ENCODE data around the gene ZBTB20. TPM values are rescaled to one million over a fixed set of nuclear protein-coding genes. Genes with fewer than 3 reads are reported as not detected.

ZBTB20 gene
- polyA plus RNA-seq, 1 donor from 2014 or later = 4.8 TPM

GRCh38 chr3:114379266-114379665 is 767.8 kb downstream of the ZBTB20 start:
- TF ChIP-seq EP300 (conservative IDR thresholded peaks at IDR 0.05; ENCODE audit: poor library complexity, severe bottlenecking) (no peak), CTCF (IDR thresholded peaks at IDR 0.05; ENCODE audit: poor library complexity, severe bottlenecking) (no peak), POLR2AphosphoS5 (IDR thresholded peaks at IDR 0.05) (no peak), REST (IDR thresholded peaks at IDR 0.05; ENCODE audit: borderline replicate concordance) (no peak), RAD21 (conservative IDR thresholded peaks at IDR 0.05) (no peak), SMC3 (conservative IDR thresholded peaks at IDR 0.05; ENCODE audit: poor library complexity) (no peak), TAF1 (IDR thresholded peaks at IDR 0.05; ENCODE audit: low read depth) (no peak), EZH2 (IDR thresholded peaks at IDR 0.05; ENCODE audit: borderline replicate concordance, insufficient read depth, low read length, poor library complexity, severe bottlenecking) (no peak), MXI1 (conservative IDR thresholded peaks at IDR 0.05; ENCODE audit: poor library complexity, severe bottlenecking) (no peak)
- H3K9ac ChIP-seq (ENCODE audit: low read length) = no peak overlapping the region
- no peaks in the 10 kb centered on the region for H3K79me2 ChIP-seq (replicated peaks; ENCODE audit: insufficient read depth, low read length)
- H3K36me3 ChIP-seq (ENCODE audit: insufficient read depth, low read length) = peaks cover 22% of the 10 kb centered on the region
- H3F3A ChIP-seq (ENCODE audit: insufficient read depth, low read length, poor library complexity, severe bottlenecking) = no peaks in the 10 kb centered on the region
- no peaks in the 10 kb centered on the region for H3K9me2 ChIP-seq (ENCODE audit: insufficient read depth, low read length)
- no peaks in the 10 kb centered on the region for H3K9me3 ChIP-seq (ENCODE audit: low read length)
- H3K27me3 ChIP-seq (ENCODE audit: insufficient read depth, low read depth, low read length) = no peaks in the 10 kb centered on the region
- no peak overlapping the region for H3K4me2 ChIP-seq (ENCODE audit: low read length)
- H4K20me1 ChIP-seq (ENCODE audit: insufficient read depth) = no peaks in the 10 kb centered on the region
- no peak overlapping the region for H2AFZ ChIP-seq (ENCODE audit: low read depth, low read length)
- no peak overlapping the region for H3K4me3 ChIP-seq (ENCODE audit: low read length)
- no peak overlapping the region for H3K27ac ChIP-seq (ENCODE audit: low read length)

GRCh38 chr3:114378760-114379159 is 768.3 kb downstream of the ZBTB20 start:
- H3K36me3 ChIP-seq (ENCODE audit: insufficient read depth, low read length) = peaks cover 22% of the 10 kb centered on the region
- H3K27ac ChIP-seq (ENCODE audit: low read length) = no peak overlapping the region
- no peaks in the 10 kb centered on the region for H4K20me1 ChIP-seq (ENCODE audit: insufficient read depth)
- no peaks in the 10 kb centered on the region for H3K9me3 ChIP-seq (ENCODE audit: low read length)
- no peak for TF ChIP-seq RAD21 (conservative IDR thresholded peaks at IDR 0.05)
- no peak for TF ChIP-seq CTCF (IDR thresholded peaks at IDR 0.05; ENCODE audit: poor library complexity, severe bottlenecking)
- no peak for TF ChIP-seq EZH2 (IDR thresholded peaks at IDR 0.05; ENCODE audit: borderline replicate concordance, insufficient read depth, low read length, poor library complexity, severe bottlenecking)
- no peak for TF ChIP-seq POLR2AphosphoS5 (IDR thresholded peaks at IDR 0.05)
- no peak for TF ChIP-seq EP300 (conservative IDR thresholded peaks at IDR 0.05; ENCODE audit: poor library complexity, severe bottlenecking)
- TF ChIP-seq REST (IDR thresholded peaks at IDR 0.05; ENCODE audit: borderline replicate concordance) = no peak
- no peak for TF ChIP-seq TAF1 (IDR thresholded peaks at IDR 0.05; ENCODE audit: low read depth)
- no peak for TF ChIP-seq SMC3 (conservative IDR thresholded peaks at IDR 0.05; ENCODE audit: poor library complexity)
- TF ChIP-seq MXI1 (conservative IDR thresholded peaks at IDR 0.05; ENCODE audit: poor library complexity, severe bottlenecking) = no peak
- no peak overlapping the region for H2AFZ ChIP-seq (ENCODE audit: low read depth, low read length)
- no peaks in the 10 kb centered on the region for H3F3A ChIP-seq (ENCODE audit: insufficient read depth, low read length, poor library complexity, severe bottlenecking)
- H3K9ac ChIP-seq (ENCODE audit: low read length) = no peak overlapping the region
- H3K9me2 ChIP-seq (ENCODE audit: insufficient read depth, low read length) = no peaks in the 10 kb centered on the region
- no peaks in the 10 kb centered on the region for H3K27me3 ChIP-seq (ENCODE audit: insufficient read depth, low read depth, low read length)
- no peaks in the 10 kb centered on the region for H3K79me2 ChIP-seq (replicated peaks; ENCODE audit: insufficient read depth, low read length)
- no peak overlapping the region for H3K4me3 ChIP-seq (ENCODE audit: low read length)
- H3K4me2 ChIP-seq (ENCODE audit: low read length) = no peak overlapping the region

All from neural cell (in vitro differentiated cells).